HG03354 (cell line): Measurements from ENCODE around the gene ANK3.
A peak's percentile ranks its signal among the peaks of the same experiment; 100 is the strongest.
"Not testable (repeated sequence)": the region's sequence is repeated elsewhere in the genome, so short reads cannot be mapped to it uniquely, and the experiment has no call there.

ENCODE experiments used
- ATAC-seq: cut with Tn5 transposase; IDR thresholded peaks from one replicate; pipeline ENCODE4 v1.9.1; 2021; ENCODE audit warnings: mild to moderate bottlenecking; ENCODE audit not compliant: unreplicated experiment, poor library complexity, severe bottlenecking

The ANK3 gene

GRCh38 chr10:60082341-60082740 lies 307.3 kb downstream of the ANK3 start:
- no peak for ATAC-seq

DNA sequence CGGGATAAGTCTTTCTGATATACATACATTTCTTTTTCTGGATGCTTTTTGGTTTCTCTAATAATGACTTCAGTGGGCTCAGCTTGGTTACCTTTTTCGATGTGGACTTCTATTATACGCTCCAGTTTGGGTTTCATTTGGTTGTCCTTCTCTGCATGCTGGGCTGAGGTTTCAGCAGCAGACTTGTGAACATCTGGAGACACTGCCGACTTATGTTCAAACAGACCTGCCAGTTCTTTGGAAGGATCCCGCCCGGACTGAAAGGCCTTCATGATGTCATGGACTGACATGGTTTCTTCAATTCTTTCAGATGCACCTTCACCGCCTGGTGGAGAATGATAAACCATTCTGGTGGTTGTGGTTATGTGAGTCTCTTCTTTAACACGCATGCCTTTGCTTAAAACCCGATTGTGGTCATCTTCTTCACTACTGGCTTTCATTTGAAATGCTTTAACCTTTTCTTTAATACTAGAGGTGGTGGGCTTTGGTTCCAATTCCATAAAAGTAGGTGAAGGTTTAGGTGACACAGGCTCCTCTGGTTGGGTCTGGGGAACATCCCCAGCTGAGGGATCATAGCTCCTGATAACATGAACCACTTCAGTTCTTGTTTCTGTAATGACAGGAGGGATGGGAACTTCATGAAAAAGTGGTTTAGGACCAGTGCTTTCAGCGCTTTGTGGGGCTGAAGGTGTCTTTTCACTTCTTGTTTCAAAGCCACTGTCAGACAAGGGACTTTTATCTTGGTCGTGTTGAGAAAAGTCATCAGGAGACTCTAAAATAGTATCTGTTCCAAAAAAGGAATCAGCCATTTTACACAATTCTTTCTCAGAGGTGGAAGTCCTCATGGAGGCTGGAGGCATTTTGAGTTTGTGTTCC lies 315.7 kb downstream of the ANK3 start:
- peak; percentile 90 for ATAC-seq

GRCh38 chr10:60073397-60073780 lies 316.3 kb downstream of the ANK3 start:
- no peak for ATAC-seq

DNA sequence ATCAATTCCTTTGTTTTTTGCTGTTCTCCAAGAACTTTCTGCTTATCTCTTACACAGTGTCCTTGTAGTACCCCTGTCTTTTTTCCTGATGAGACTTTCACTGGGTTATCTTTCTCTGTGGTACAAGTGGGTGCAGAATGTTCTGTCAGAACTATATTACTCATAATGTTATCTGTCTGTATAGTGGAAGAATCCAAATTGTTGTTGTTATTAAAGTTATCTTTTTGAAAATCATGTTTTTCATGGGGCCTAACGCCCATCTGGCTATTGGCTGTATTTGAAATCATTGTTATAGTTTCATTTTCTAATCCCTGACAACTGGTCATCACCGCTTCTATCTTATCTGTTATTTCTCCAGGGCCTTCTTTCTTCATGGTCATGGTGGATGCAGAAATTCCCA lies 320.4 kb downstream of the ANK3 start:
- ATAC-seq: no peak

DNA sequence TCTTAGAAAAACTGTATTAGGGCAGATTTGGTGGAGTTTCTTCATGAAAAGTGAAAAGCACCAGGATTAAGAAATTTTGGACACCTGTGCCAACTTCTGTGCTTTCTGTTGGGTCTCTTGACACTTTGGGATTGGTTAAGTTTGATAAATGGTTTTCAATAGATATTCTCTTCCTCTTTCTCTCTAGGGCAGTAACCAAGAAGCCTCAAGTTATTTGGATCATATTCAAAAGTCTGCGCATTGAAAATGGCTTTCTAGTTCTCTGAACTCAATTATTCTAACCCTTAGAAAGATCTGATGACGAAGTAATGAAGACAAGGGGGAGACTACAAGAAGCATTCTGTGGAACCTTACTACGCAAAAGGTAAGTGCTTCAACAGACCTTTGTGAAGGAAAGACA lies 339.3 kb downstream of the ANK3 start:
- ATAC-seq: no peak

DNA sequence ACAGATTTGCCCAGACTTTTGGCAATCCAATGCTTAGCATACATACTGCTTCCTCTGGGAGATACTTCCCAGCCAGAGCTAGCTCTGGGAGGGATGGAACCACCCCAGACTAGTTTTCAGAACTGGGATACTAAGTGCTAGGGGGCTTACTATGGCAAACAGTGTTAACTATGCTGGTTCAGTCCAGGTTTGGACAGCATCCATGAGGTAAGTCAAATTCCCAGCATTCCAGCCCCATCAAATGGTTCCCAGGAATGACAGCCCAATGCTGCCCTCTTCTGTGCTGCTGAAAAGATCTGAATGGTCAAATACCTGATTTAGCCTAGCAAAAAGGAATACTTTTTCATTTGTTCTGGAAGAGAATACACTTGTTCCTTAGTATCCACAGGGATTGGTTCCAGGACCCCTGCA lies 341.6 kb downstream of the ANK3 start:
- ATAC-seq: no peak

DNA sequence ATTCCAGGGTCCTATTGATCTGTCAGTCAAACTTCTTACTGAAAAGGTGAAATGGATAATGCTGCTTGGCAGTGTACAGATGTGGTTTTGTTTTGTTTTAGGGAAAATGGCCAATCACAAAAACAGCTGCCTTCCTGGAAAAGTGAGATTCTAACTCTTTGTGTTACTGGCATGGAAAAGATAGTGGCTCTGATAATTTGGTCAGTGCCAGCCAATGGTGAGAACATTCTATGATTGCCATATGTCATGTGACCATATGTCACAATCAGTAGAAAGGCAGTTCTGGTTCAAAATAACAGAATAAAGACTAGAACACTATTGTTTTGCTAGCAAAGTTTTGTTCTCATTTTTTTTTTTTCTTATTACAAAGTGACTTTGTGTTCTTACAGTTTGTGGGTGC lies 344.1 kb downstream of the ANK3 start:
- ATAC-seq: no peak

GRCh38 chr10:60044971-60045370 lies 344.7 kb downstream of the ANK3 start:
- ATAC-seq: no peak

DNA sequence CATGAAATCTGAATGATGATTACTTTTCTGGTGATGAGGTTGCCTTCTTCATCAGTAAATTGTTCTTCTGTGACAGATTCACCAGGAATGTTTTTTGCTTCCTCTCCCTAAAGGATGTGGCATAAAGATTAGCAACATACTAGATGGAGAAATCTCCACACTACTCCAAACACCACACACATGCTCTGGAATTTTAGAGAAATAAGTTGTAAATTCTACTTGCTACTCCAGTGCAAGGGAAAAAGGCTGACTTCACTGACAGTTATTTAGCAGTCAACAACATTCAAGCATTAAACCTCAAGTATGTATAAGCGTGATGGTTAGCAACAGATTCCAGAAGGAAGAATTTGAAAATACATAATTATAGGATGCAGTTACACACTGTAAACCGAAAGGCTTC lies 345.4 kb downstream of the ANK3 start:
- ATAC-seq: no peak

DNA sequence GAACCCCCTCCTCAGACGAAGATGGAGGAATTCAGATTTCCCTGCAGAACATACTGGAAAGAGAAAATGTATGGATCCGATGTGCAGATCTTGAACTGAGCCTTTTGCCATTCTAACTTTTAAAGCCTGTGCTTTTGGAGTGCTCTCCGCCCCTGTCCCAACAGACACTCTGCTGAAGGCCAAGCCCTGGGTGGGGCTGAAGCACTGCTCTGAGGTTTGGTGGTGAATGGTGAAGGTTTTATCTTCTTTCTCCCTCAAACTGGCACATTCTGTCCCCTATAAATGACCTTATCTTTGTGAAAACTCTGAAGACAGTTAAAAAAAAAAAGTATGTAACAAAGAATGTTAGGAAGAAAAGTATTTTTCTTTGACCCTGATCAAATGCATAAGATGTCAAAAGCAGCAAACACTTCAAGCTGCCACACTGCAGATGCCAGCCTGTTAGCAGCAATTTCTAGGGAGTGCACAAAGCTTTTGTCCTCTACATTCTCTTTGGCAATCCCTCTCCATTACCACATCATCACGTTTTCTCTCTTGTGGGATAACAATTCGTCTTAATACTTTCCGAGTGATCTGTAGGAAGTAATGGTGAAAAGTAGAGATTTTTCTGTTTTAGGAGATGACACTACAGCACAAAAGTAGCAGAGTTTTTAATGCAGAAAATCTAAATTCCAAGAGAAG lies 346.0 kb downstream of the ANK3 start:
- no peak for ATAC-seq

- ATAC-seq: no peak
These were observed 346.8 kb downstream of the ANK3 start for GRCh38 chr10:60042914-60043313.

DNA sequence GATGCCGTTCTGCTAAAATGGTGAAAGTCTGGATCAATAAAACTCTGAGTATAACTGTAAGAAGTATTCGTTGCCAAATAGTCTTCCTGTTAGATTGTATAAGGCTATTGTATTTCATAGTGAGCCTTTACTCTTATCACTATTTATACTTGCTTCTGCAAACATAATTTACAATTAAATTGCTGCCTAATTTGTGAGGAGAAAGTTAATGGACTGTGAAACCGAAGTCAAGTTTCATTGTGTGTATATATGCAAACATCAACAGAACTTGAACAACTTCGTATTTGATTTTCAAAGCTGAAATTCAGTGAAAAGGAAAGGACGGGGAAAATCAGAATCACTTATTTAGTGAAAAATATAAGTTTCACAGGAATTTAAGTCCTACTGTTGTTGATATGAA lies 347.4 kb downstream of the ANK3 start:
- no peak for ATAC-seq

DNA sequence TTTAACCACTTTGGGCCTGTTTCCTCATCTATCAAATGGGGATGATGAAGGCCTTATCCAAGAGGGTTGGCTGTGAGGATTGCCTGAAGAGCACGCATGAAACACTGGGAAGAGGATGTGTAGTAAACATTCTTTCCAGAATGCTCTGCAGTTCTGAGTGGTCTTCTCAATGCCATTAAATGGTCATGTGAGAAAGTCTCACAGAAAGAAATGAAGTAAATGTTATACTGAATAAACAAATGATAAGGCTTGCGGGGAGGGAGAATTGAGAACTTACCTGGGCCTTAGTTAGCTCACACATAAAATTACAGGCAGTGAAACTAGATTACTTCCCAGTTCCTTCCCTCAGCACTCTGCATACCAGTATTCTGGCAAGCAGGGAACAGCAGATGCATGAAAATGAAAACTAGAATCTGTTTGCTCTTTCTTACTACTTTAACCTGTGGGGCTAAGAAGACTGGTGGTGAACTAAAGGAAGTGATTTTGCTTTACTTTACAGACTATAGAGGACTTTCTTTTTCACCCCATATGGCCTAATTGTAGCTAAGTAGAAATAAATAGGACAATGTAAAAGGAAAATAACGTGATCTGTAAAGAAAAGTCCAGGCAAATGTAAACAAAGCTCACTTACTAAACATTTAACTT lies 348.1 kb downstream of the ANK3 start:
- ATAC-seq: no peak

DNA sequence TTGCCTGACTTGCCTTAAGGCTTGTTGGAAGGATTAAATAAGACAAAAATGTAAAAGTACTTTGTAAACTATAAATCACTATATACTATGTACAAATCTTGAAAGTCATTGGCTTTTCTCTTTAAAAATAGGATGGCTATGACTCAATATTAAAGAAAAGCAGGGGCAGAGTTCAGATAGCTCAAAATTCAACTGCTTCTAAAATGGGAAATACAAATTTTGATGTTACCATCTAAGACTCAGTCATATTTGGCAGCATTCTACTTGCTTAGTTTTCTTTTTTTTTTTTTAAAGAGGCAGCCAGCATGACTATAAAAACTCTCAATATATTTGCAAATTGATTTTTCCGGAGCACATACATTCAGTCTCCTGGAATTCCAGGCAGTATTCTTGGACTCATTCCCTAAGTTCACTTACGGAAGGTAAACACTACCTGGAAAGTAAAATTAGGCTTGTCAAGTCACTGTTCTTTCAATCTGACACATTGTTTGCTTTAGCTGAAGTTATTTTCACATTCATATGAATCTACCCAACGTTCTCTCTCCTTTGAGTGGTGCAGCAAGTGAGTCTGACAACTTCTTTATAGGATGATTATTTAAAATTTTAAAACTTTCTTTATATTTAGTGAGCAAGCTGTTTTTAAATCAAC lies 349.5 kb downstream of the ANK3 start:
- ATAC-seq: no peak

- ATAC-seq: no peak
These were observed 353.7 kb downstream of the ANK3 start for GRCh38 chr10:60035984-60036383.

DNA sequence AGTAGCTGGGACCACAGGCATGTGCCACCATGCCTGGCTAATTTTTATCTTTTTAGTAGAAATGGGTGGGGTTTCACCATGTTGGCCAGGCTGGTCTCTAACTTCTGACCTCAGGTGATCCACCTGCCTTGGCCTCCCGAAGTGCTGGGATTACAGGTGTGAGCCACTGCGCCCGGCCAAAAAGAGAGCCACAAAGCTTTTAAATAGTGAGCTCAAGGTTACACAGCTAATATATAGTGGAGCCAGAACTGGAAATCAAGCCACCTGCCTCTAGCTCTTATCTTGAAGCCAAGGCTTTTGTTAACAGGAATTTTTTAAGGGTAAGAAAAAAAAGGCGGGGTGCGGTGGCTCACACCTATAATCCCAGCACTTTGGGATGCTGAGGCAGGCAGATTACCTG lies 354.3 kb downstream of the ANK3 start:
- not testable (repeated sequence) for ATAC-seq

DNA sequence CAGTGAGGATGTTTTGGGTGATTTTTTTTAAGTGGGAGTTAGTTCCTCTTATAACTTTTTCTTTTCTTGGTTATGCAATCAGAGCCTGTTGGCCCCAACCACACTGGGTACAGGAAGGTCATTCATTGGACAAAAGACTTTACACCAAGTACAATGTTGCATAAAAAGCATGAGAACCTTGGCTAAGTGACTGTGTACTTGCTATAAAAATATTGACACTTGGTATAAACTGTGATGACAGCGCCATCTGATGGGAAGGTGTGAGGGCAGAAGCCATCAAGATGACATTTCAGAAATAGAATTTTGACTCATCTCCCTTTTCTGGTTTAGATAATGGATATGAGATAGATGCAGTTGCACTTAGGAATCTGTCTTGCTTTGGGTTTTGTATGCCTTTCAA lies 357.0 kb downstream of the ANK3 start:
- ATAC-seq: peak; percentile 57

- ATAC-seq: peak; percentile 54
These were observed 358.0 kb downstream of the ANK3 start for GRCh38 chr10:60031664-60032063.

GRCh38 chr10:60031183-60031582 lies 358.5 kb downstream of the ANK3 start:
- no peak for ATAC-seq

DNA sequence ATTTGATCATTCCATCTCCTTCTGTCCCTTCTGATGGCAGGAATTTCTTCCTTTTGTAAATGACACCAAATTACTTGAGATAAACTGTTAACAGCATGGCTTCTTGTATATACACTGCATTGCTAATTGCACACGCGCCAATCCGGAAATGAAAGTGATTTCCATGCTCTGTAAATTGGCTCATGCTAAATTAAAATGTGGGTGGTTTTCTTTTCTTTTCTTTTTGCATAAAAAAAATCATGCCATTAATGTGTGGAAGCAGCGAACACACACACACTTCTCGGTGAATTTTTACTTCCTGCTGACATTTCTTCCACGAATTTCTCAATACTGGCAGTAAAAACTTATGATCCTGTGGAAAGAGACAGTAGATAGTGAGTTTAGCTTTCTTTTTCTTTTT lies 360.2 kb downstream of the ANK3 start:
- ATAC-seq: no peak
